ENCODE data around the gene TTC1.
"Not testable (repeated sequence)": the region's sequence is repeated elsewhere in the genome, so short reads cannot be mapped to it uniquely, and the experiment has no call there.

The TTC1 gene

GRCh38 chr5:160001457-160001856 lies 7.5 kb upstream of the TTC1 start:
- DNase-seq = no peak

GRCh38 chr5:160007514-160007913 lies 1.4 kb upstream of the TTC1 start:
- DNase-seq = no peak

GRCh38 chr5:160008529-160008876 lies 436 bp upstream of the TTC1 start:
- not testable (repeated sequence) for DNase-seq

GRCh38 chr5:160009591-160009989 lies 651 bp downstream of the TTC1 start:
- DNase-seq = no peak

GRCh38 chr5:160011471-160011870 lies 2.5 kb downstream of the TTC1 start:
- no peak for DNase-seq

GRCh38 chr5:160014197-160014596 lies 5.3 kb downstream of the TTC1 start:
- DNase-seq = not testable (repeated sequence)

GRCh38 chr5:160018945-160019625 lies 10.1 kb downstream of the TTC1 start:
- DNase-seq = no peak

GRCh38 chr5:160020266-160020770 lies 11.4 kb downstream of the TTC1 start:
- DNase-seq = no peak

GRCh38 chr5:160020964-160021363 lies 12.0 kb downstream of the TTC1 start:
- no peak for DNase-seq

GRCh38 chr5:160021831-160022446 lies 13.0 kb downstream of the TTC1 start:
- peak; percentile 65 for DNase-seq

- DNase-seq = no peak
These were observed 14.3 kb downstream of the TTC1 start for GRCh38 chr5:160023007-160023907.

- no peak for DNase-seq
These were observed 15.1 kb downstream of the TTC1 start for GRCh38 chr5:160023908-160024630.

- DNase-seq = no peak
These were observed 20.1 kb downstream of the TTC1 start for GRCh38 chr5:160029004-160029403.

GRCh38 chr5:160029540-160030139 lies 20.7 kb downstream of the TTC1 start:
- DNase-seq = no peak

- DNase-seq = no peak
These were observed 21.9 kb downstream of the TTC1 start for GRCh38 chr5:160030631-160031377.

GRCh38 chr5:160033546-160034252 lies 24.8 kb downstream of the TTC1 start:
- DNase-seq = no peak

- no peak for DNase-seq
These were observed 27.3 kb downstream of the TTC1 start for GRCh38 chr5:160036243-160036642.

- DNase-seq = no peak
These were observed 27.9 kb downstream of the TTC1 start for GRCh38 chr5:160036884-160037283.

GRCh38 chr5:160039810-160040470 lies 31.0 kb downstream of the TTC1 start:
- no peak for DNase-seq

- no peak for DNase-seq
These were observed 31.5 kb downstream of the TTC1 start for GRCh38 chr5:160040471-160040835.

GRCh38 chr5:160042671-160043070 lies 33.7 kb downstream of the TTC1 start:
- no peak for DNase-seq
